HT-29 (cell line): ENCODE results near the gene SLC13A4. TPM values are rescaled to one million over a fixed set of nuclear protein-coding genes. Genes with fewer than 3 reads are reported as not detected.
"Not testable (repeated sequence)": the region's sequence is repeated elsewhere in the genome, so short reads cannot be mapped to it uniquely, and the experiment has no call there.

Experiments
- DNase-seq: peaks from one replicate; pipeline ENCODE4 v3.0.0-alpha.2; 2015; ENCODE audit warnings: low spot score
- total RNA-seq: library from RNA; depleted of rRNA; stranded (reverse); fragments of >200 nt; shearing (Covaris generic); gene quantifications from 2 replicates; pipeline ENCODE4 v1.2.3, GENCODE V29; 2014

SLC13A4 gene
- total RNA-seq, 1 experiment from 2014 or later = not detected

- no peak for DNase-seq
Measured at GRCh38 chr7:135693558-135693957, 34.4 kb downstream of the SLC13A4 start.

- not testable (repeated sequence) for DNase-seq
Measured at GRCh38 chr7:135692606-135693005, 35.4 kb downstream of the SLC13A4 start.

GRCh38 chr7:135692055-135692454, 35.9 kb downstream of the SLC13A4 start:
- DNase-seq = no peak

GRCh38 chr7:135690566-135690965, 37.4 kb downstream of the SLC13A4 start:
- DNase-seq = no peak

GRCh38 chr7:135687466-135687865, 40.5 kb downstream of the SLC13A4 start:
- DNase-seq = no peak

- no peak for DNase-seq
Measured at GRCh38 chr7:135685306-135686084, 42.5 kb downstream of the SLC13A4 start.

- no peak for DNase-seq
Measured at GRCh38 chr7:135684699-135685098, 43.3 kb downstream of the SLC13A4 start.

GRCh38 chr7:135684136-135684535, 43.9 kb downstream of the SLC13A4 start:
- no peak for DNase-seq

GRCh38 chr7:135683609-135684008, 44.4 kb downstream of the SLC13A4 start:
- no peak for DNase-seq

GRCh38 chr7:135682191-135682590, 45.8 kb downstream of the SLC13A4 start:
- DNase-seq = no peak

- DNase-seq = no peak
Measured at GRCh38 chr7:135681762-135682161, 46.2 kb downstream of the SLC13A4 start.

GRCh38 chr7:135678612-135679575, 49.1 kb downstream of the SLC13A4 start:
- DNase-seq = no peak

- no peak for DNase-seq
Measured at GRCh38 chr7:135673360-135673706, 54.7 kb downstream of the SLC13A4 start.

GRCh38 chr7:135672560-135673359, 55.2 kb downstream of the SLC13A4 start:
- DNase-seq = peak; percentile 77

- DNase-seq = no peak
Measured at GRCh38 chr7:135670179-135670578, 57.8 kb downstream of the SLC13A4 start.

- no peak for DNase-seq
Measured at GRCh38 chr7:135669774-135670173, 58.2 kb downstream of the SLC13A4 start.

- not testable (repeated sequence) for DNase-seq
Measured at GRCh38 chr7:135668852-135669395, 59.1 kb downstream of the SLC13A4 start.

GRCh38 chr7:135667626-135668025, 60.4 kb downstream of the SLC13A4 start:
- DNase-seq = not testable (repeated sequence)

- no peak for DNase-seq
Measured at GRCh38 chr7:135666846-135667245, 61.1 kb downstream of the SLC13A4 start.

- no peak for DNase-seq
Measured at GRCh38 chr7:135666156-135666555, 61.8 kb downstream of the SLC13A4 start.

- no peak for DNase-seq
Measured at GRCh38 chr7:135665042-135665441, 62.9 kb downstream of the SLC13A4 start.
